ENCODE data around the gene RIMBP2.

RIMBP2 gene

DNA sequence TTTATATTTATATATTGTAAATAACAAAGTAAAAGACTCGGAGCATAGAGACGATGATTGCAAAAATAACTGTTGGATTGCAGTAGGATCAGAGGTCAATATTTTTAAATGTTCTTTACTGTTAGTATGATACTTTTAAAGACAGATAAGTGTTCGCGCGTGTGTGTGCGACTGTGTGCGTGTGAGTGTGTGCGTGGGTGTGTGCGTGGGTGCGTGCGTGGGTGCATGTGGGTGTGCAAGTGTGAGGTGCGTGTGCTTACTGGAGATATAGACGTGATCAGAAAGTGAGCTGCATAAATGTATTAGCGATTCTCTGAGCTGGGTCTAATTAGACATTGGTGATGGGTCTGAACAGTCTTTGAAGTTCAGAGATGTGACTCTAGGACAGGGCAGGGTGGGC lies 142.9 kb downstream of the RIMBP2 start:
- no peak for TF ChIP-seq GATA3 (IDR thresholded peaks at IDR 0.05; ENCODE audit: low read depth, low read length)
- TF ChIP-seq GATA2 (IDR thresholded peaks at IDR 0.05; ENCODE audit: low read depth, low read length), result no peak

- TF ChIP-seq GATA2 (IDR thresholded peaks at IDR 0.05; ENCODE audit: low read depth, low read length) (no peak), GATA3 (IDR thresholded peaks at IDR 0.05; ENCODE audit: low read depth, low read length) (no peak)
These were observed 143.5 kb downstream of the RIMBP2 start for GRCh38 chr12:130572553-130572952.

GRCh38 chr12:130571734-130572133 lies 144.4 kb downstream of the RIMBP2 start:
- TF ChIP-seq GATA3 (IDR thresholded peaks at IDR 0.05; ENCODE audit: low read depth, low read length), result no peak
- TF ChIP-seq GATA2 (IDR thresholded peaks at IDR 0.05; ENCODE audit: low read depth, low read length), result no peak

DNA sequence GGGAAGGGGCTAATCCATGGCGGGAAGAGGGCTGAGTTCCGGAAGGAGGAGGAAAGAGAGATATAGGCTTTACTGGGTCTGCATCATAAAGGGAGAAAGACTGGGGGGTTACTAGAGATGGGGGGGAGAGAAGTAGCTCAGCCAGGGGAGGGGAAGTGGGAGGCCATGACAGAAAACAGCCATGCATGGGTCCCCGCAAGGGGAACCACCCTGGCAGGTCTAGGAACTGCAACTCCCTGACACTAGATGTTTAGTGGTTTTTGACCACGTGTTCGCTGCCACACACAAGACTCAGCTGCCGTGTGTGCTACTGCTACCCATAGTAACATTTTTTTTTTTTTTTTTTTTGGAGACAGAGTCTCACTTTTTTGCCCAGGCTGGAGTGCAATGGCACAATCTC lies 145.0 kb downstream of the RIMBP2 start:
- TF ChIP-seq GATA3 (IDR thresholded peaks at IDR 0.05; ENCODE audit: low read depth, low read length), result no peak
- no peak for TF ChIP-seq GATA2 (IDR thresholded peaks at IDR 0.05; ENCODE audit: low read depth, low read length)

- no peak for TF ChIP-seq GATA2 (IDR thresholded peaks at IDR 0.05; ENCODE audit: low read depth, low read length)
- TF ChIP-seq GATA3 (IDR thresholded peaks at IDR 0.05; ENCODE audit: low read depth, low read length), result no peak
These were observed 146.6 kb downstream of the RIMBP2 start for GRCh38 chr12:130569521-130569920.

GRCh38 chr12:130568501-130568900 lies 147.6 kb downstream of the RIMBP2 start:
- TF ChIP-seq GATA2 (IDR thresholded peaks at IDR 0.05; ENCODE audit: low read depth, low read length) (no peak), GATA3 (IDR thresholded peaks at IDR 0.05; ENCODE audit: low read depth, low read length) (no peak)

- TF ChIP-seq GATA2 (IDR thresholded peaks at IDR 0.05; ENCODE audit: low read depth, low read length) (no peak), GATA3 (IDR thresholded peaks at IDR 0.05; ENCODE audit: low read depth, low read length) (no peak)
These were observed 148.1 kb downstream of the RIMBP2 start for GRCh38 chr12:130568041-130568440.

DNA sequence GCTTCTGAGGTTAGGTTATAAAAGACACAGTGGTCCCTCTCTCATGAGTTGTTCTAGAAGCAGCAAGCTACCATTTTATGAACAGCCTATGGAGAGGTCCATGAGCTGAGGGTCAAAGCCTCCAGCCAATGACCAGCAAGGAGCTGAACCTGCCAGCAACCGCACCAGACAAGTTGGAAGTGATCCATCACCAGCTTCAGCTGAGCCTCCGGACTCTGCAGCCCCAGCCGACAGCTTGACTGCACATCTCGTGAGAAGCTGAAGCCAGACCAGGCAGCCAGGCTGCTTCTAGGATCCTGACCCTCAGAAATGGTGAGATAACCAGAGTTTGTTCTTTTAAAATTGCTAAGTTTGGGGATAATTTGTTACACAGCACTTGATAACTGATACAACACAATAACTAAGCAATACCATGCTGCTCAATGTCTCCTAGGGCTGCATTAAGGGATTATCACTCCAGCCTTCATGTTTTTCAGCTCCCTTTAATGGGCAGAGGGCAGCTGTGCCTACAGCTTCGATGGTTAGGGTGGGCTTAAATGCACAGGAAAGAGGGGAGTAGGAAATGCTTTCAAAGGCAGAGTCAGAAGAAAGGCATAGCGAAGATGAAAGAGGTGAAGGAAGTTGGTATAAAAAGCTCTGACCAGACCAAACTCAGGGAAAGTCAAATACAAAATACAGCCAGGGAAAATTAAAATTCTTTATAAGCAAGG lies 149.5 kb downstream of the RIMBP2 start:
- TF ChIP-seq GATA3 (IDR thresholded peaks at IDR 0.05; ENCODE audit: low read depth, low read length) (no peak), GATA2 (IDR thresholded peaks at IDR 0.05; ENCODE audit: low read depth, low read length) (no peak)

- TF ChIP-seq GATA3 (IDR thresholded peaks at IDR 0.05; ENCODE audit: low read depth, low read length) (no peak), GATA2 (IDR thresholded peaks at IDR 0.05; ENCODE audit: low read depth, low read length) (no peak)
These were observed 150.9 kb downstream of the RIMBP2 start for GRCh38 chr12:130565189-130565588.

DNA sequence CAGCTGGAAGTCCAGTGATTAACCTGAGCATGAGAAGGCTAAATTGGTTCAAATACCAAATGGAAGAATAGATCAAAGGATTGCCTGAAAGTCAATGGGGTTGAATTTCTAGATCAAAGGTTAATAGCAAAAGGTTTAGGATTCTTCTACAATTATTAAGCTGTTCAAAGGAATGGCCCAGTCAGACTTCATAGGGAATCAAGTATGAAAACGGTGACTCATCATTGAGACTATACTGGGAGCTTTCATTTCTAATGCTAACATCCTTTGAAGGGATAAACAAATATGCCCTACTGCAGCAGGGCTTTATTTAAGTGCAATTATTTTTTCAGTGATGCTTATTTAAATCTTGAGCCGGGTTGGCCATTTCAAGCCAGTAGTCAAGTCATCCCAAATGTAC lies 152.8 kb downstream of the RIMBP2 start:
- TF ChIP-seq GATA3 (IDR thresholded peaks at IDR 0.05; ENCODE audit: low read depth, low read length) (no peak), GATA2 (IDR thresholded peaks at IDR 0.05; ENCODE audit: low read depth, low read length) (no peak)

- no peak; the same call in 1 of the 2 replicates for TF ChIP-seq GATA2 (IDR thresholded peaks at IDR 0.05; ENCODE audit: low read depth, low read length)
- no peak for TF ChIP-seq GATA3 (IDR thresholded peaks at IDR 0.05; ENCODE audit: low read depth, low read length)
These were observed 153.4 kb downstream of the RIMBP2 start for GRCh38 chr12:130562716-130563115.

GRCh38 chr12:130560321-130560720 lies 155.8 kb downstream of the RIMBP2 start:
- TF ChIP-seq GATA2 (IDR thresholded peaks at IDR 0.05; ENCODE audit: low read depth, low read length) (no peak), GATA3 (IDR thresholded peaks at IDR 0.05; ENCODE audit: low read depth, low read length) (no peak)

GRCh38 chr12:130559806-130560205 lies 156.3 kb downstream of the RIMBP2 start:
- no peak for TF ChIP-seq GATA3 (IDR thresholded peaks at IDR 0.05; ENCODE audit: low read depth, low read length)
- TF ChIP-seq GATA2 (IDR thresholded peaks at IDR 0.05; ENCODE audit: low read depth, low read length), result no peak

GRCh38 chr12:130557886-130558765 lies 158.0 kb downstream of the RIMBP2 start:
- TF ChIP-seq GATA2 (IDR thresholded peaks at IDR 0.05; ENCODE audit: low read depth, low read length), result no peak
- TF ChIP-seq GATA3 (IDR thresholded peaks at IDR 0.05; ENCODE audit: low read depth, low read length), result no peak

GRCh38 chr12:130557201-130557600 lies 158.9 kb downstream of the RIMBP2 start:
- TF ChIP-seq GATA2 (IDR thresholded peaks at IDR 0.05; ENCODE audit: low read depth, low read length) (no peak), GATA3 (IDR thresholded peaks at IDR 0.05; ENCODE audit: low read depth, low read length) (no peak)

Measured in SH-SY5Y (cell line).